ENCODE measurements around the gene TET2. TPM values are rescaled to one million over a fixed set of nuclear protein-coding genes. Genes with fewer than 3 reads are reported as not detected.

TET2 gene
- total RNA-seq, 1 experiment from 2014 or later = 7.0 TPM

- no peaks in the 10 kb centered on the region for H3K27me3 ChIP-seq (ENCODE audit: control insufficient read depth, insufficient read depth, low read length)
- ATAC-seq (no peak), DNase-seq (ENCODE audit: low read depth, low spot score) (no peak)
- ChIA-PET CTCF (no interaction called here), POLR2A (no interaction called here)
- in situ Hi-C loops (cut with HindIII; ENCODE audit: low pct_unique_long_range_greater_than_20kb, low sequenced_read_pairs) (no loop called here), intact Hi-C loops (cut with micrococcal nuclease; ENCODE audit: unreplicated experiment) (no loop called here)
- BruUV-seq (replicated peaks) = no TSS peak
- no peak overlapping the region for H3K27ac ChIP-seq (ENCODE audit: low read length)
- no peaks in the 10 kb centered on the region for H3K36me3 ChIP-seq (ENCODE audit: control insufficient read depth, insufficient read depth, low read length)
- H3K9me3 ChIP-seq (ENCODE audit: control insufficient read depth, insufficient read depth, low read depth, low read length) = no peaks in the 10 kb centered on the region
- TF ChIP-seq, protein P1, sequence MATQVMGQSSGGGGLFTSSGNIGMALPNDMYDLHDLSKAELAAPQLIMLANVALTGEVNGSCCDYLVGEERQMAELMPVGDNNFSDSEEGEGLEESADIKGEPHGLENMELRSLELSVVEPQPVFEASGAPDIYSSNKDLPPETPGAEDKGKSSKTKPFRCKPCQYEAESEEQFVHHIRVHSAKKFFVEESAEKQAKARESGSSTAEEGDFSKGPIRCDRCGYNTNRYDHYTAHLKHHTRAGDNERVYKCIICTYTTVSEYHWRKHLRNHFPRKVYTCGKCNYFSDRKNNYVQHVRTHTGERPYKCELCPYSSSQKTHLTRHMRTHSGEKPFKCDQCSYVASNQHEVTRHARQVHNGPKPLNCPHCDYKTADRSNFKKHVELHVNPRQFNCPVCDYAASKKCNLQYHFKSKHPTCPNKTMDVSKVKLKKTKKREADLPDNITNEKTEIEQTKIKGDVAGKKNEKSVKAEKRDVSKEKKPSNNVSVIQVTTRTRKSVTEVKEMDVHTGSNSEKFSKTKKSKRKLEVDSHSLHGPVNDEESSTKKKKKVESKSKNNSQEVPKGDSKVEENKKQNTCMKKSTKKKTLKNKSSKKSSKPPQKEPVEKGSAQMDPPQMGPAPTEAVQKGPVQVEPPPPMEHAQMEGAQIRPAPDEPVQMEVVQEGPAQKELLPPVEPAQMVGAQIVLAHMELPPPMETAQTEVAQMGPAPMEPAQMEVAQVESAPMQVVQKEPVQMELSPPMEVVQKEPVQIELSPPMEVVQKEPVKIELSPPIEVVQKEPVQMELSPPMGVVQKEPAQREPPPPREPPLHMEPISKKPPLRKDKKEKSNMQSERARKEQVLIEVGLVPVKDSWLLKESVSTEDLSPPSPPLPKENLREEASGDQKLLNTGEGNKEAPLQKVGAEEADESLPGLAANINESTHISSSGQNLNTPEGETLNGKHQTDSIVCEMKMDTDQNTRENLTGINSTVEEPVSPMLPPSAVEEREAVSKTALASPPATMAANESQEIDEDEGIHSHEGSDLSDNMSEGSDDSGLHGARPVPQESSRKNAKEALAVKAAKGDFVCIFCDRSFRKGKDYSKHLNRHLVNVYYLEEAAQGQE (IDR thresholded peaks at IDR 0.05; ENCODE audit: insufficient read depth in 1 of 2, low read depth in 2 of 2, low read length in 1 of 2) = no peak
- no peak for TF ChIP-seq CTCF (IDR thresholded peaks at IDR 0.05)
- no peak for TF ChIP-seq POLR2AphosphoS5 (IDR thresholded peaks at IDR 0.05; ENCODE audit: low read depth, low read length)
- no peak for TF ChIP-seq SIN3A (IDR thresholded peaks at IDR 0.05; ENCODE audit: borderline replicate concordance, insufficient read depth, low read depth, low read length)
- no peak for TF ChIP-seq TCF7L2 (IDR thresholded peaks at IDR 0.05; ENCODE audit: low read depth, low read length)
- no peaks in the 10 kb centered on the region for H3K4me1 ChIP-seq (ENCODE audit: control insufficient read depth, insufficient read depth, low read length)
- no peak overlapping the region for H3K4me3 ChIP-seq (ENCODE audit: low read depth in 2 of 2, low read length in 2 of 2)
Measured at GRCh38 chr4:105327222-105327621, 180.5 kb downstream of the TET2 start.

GRCh38 chr4:105327956-105328355 lies 181.3 kb downstream of the TET2 start:
- no peak for ATAC-seq
- ChIA-PET POLR2A (no interaction called here), CTCF (no interaction called here)
- Histone ChIP-seq H3K4me3 (ENCODE audit: low read depth in 2 of 2, low read length in 2 of 2) (no peak overlapping the region), H3K27ac (ENCODE audit: low read length) (no peak overlapping the region), H3K9me3 (ENCODE audit: control insufficient read depth, insufficient read depth, low read depth, low read length) (no peaks in the 10 kb centered on the region), H3K36me3 (ENCODE audit: control insufficient read depth, insufficient read depth, low read length) (no peaks in the 10 kb centered on the region), H3K27me3 (ENCODE audit: control insufficient read depth, insufficient read depth, low read length) (no peaks in the 10 kb centered on the region), H3K4me1 (ENCODE audit: control insufficient read depth, insufficient read depth, low read length) (no peaks in the 10 kb centered on the region)
- BruUV-seq (replicated peaks) = no TSS peak
- DNase-seq (ENCODE audit: low read depth, low spot score) = no peak
- intact Hi-C loops (cut with micrococcal nuclease; ENCODE audit: unreplicated experiment) (no loop called here), in situ Hi-C loops (cut with HindIII; ENCODE audit: low pct_unique_long_range_greater_than_20kb, low sequenced_read_pairs) (no loop called here)
- TF ChIP-seq POLR2AphosphoS5 (IDR thresholded peaks at IDR 0.05; ENCODE audit: low read depth, low read length) (no peak), CTCF (IDR thresholded peaks at IDR 0.05) (no peak), TCF7L2 (IDR thresholded peaks at IDR 0.05; ENCODE audit: low read depth, low read length) (no peak), SIN3A (IDR thresholded peaks at IDR 0.05; ENCODE audit: borderline replicate concordance, insufficient read depth, low read depth, low read length) (no peak)
- TF ChIP-seq, protein P1 (IDR thresholded peaks at IDR 0.05; ENCODE audit: insufficient read depth in 1 of 2, low read depth in 2 of 2, low read length in 1 of 2) = no peak

Data from Panc1 (cell line).